Esophagus squamous epithelium (tissue), 4 donors: ENCODE data around the gene PCSK9.

Experiments used
- CTCF ChIP-seq, 6 experiments: fragments of 450-650 bp in 4 of 6; fragments of 200-600 bp in 2 of 6; sonication (generic) in 2 of 6; IDR thresholded peaks; one replicate each; pipeline ENCODE4 v1.5.1; 2016 to 2019; ENCODE audit warnings: antibody characterized with exemption in 6 of 6, mild to moderate bottlenecking in 4 of 6, moderate library complexity in 4 of 6
- POLR2A ChIP-seq, 4 donors: fragments of 450-650 bp; IDR thresholded peaks; one replicate each; pipeline ENCODE4 v1.6.1; 2017; ENCODE audit warnings: antibody characterized with exemption in 4 of 4, mild to moderate bottlenecking in 4 of 4, moderate library complexity in 3 of 4

GRCh38 chr1:55053265-55053954, 14.1 kb downstream of the PCSK9 start:
- TF ChIP-seq CTCF (IDR thresholded peaks at IDR 0.05) (no peak), POLR2A (IDR thresholded peaks at IDR 0.05) (no peak)
